ENCODE measurements around the gene PAX1.

- no peak for TF ChIP-seq FOXM1 (IDR thresholded peaks at IDR 0.05; ENCODE audit: borderline replicate concordance, low read depth)
- TF ChIP-seq ZBTB7A (IDR thresholded peaks at IDR 0.05; ENCODE audit: low read depth) = no peak
- no peak for TF ChIP-seq MAX (IDR thresholded peaks at IDR 0.05)
- no peak for TF ChIP-seq YY1 (IDR thresholded peaks at IDR 0.05; ENCODE audit: low read depth)
Measured at GRCh38 chr20:21715193-21715881, 9.9 kb downstream of the PAX1 start.

Measured in Ishikawa (cell line).